ENCODE data around the gene GCLM. TPM values are rescaled to one million over a fixed set of nuclear protein-coding genes. Genes with fewer than 3 reads are reported as not detected.

GCLM gene
- total RNA-seq, 2 experiments from 2014 or later: 20.4 to 22.0 TPM

GRCh38 chr1:93908394-93909145 is 660 bp downstream of the GCLM start:
- Mint-ChIP-seq H3K27ac (peak overlapping the region; percentile 84), H3K9me3 (peaks cover 2% of the 10 kb centered on the region), H3K36me3 (peaks cover 6% of the 10 kb centered on the region), H3K27me3 (peaks cover 9% of the 10 kb centered on the region), H3K4me1 (peaks cover 38% of the 10 kb centered on the region), H3K4me3 (peak overlapping the region; percentile 91)
- DNase-seq (peak; percentile 73), ATAC-seq (ENCODE audit: low read depth) (peak; percentile 47)
- POLR2A ChIA-PET: interaction anchor here (1.0 to 2.7 kb wide), 2 partner anchors 29 to 63 kb away, joined by 3 to 21 read pairs; partner anchors contain the start of gene DNTTIP2

- H3K9me3 Mint-ChIP-seq: peaks cover 2% of the 10 kb centered on the region
- POLR2A ChIA-PET: no interaction called here
- peaks cover 6% of the 10 kb centered on the region for H3K36me3 Mint-ChIP-seq
Observed at GRCh38 chr1:93907718-93908117, 1.5 kb downstream of the GCLM start.

GRCh38 chr1:93906480-93906879 is 2.8 kb downstream of the GCLM start:
- POLR2A ChIA-PET: no interaction called here
- DNase-seq: no peak
- no peaks in the 10 kb centered on the region for H3K27me3 Mint-ChIP-seq
- peaks cover 2% of the 10 kb centered on the region for H3K9me3 Mint-ChIP-seq
- H3K4me1 Mint-ChIP-seq: peaks cover 38% of the 10 kb centered on the region
- no peak overlapping the region for H3K27ac Mint-ChIP-seq
- ATAC-seq (ENCODE audit: low read depth): no peak
- no peak overlapping the region for H3K4me3 Mint-ChIP-seq
- peaks cover 7% of the 10 kb centered on the region for H3K36me3 Mint-ChIP-seq

More at GRCh38 chr1:93907718-93908117, 1.5 kb downstream of the GCLM start:
- peak overlapping the region; percentile 65 for H3K4me3 Mint-ChIP-seq
- peaks cover 38% of the 10 kb centered on the region for H3K4me1 Mint-ChIP-seq
- ATAC-seq (ENCODE audit: low read depth) (no peak), DNase-seq (no peak)
- peaks cover under 1% of the 10 kb centered on the region for H3K27me3 Mint-ChIP-seq
- H3K27ac Mint-ChIP-seq: no peak overlapping the region

- H3K27ac Mint-ChIP-seq: no peak overlapping the region
- POLR2A ChIA-PET: no interaction called here
- ATAC-seq (ENCODE audit: low read depth) (no peak), DNase-seq (no peak)
- no peaks in the 10 kb centered on the region for H3K27me3 Mint-ChIP-seq
- H3K4me1 Mint-ChIP-seq: peaks cover 38% of the 10 kb centered on the region
- no peak overlapping the region for H3K4me3 Mint-ChIP-seq
- H3K9me3 Mint-ChIP-seq: peaks cover 2% of the 10 kb centered on the region
- H3K36me3 Mint-ChIP-seq: peaks cover 9% of the 10 kb centered on the region
Observed at GRCh38 chr1:93905734-93906133, 3.5 kb downstream of the GCLM start.

GRCh38 chr1:93905051-93905450 is 4.2 kb downstream of the GCLM start:
- ATAC-seq (ENCODE audit: low read depth): no peak
- Mint-ChIP-seq H3K4me1 (peaks cover 35% of the 10 kb centered on the region), H3K9me3 (peaks cover 2% of the 10 kb centered on the region), H3K4me3 (peak overlapping the region; percentile 25), H3K27me3 (no peaks in the 10 kb centered on the region), H3K36me3 (peaks cover 9% of the 10 kb centered on the region), H3K27ac (no peak overlapping the region)
- DNase-seq: no peak
- POLR2A ChIA-PET: interaction anchor here (1.6 kb wide), 1 partner anchor 26 kb away, joined by 10 read pairs; the partner anchor contains the start of gene DNTTIP2

GRCh38 chr1:93904228-93904627 is 5.0 kb downstream of the GCLM start:
- H3K36me3 Mint-ChIP-seq: peaks cover 9% of the 10 kb centered on the region
- H3K9me3 Mint-ChIP-seq: no peaks in the 10 kb centered on the region
- DNase-seq: no peak
- H3K27me3 Mint-ChIP-seq: no peaks in the 10 kb centered on the region
- POLR2A ChIA-PET: interaction anchor here (1.6 kb wide), 1 partner anchor 25 kb away, joined by 10 read pairs; the partner anchor contains the start of gene DNTTIP2
- H3K4me3 Mint-ChIP-seq: peak overlapping the region; percentile 25
- ATAC-seq (ENCODE audit: low read depth): no peak
- peaks cover 31% of the 10 kb centered on the region for H3K4me1 Mint-ChIP-seq
- peak overlapping the region; percentile 26 for H3K27ac Mint-ChIP-seq

GRCh38 chr1:93900723-93901504 is 8.3 kb downstream of the GCLM start:
- Mint-ChIP-seq H3K27ac (no peak overlapping the region), H3K9me3 (no peaks in the 10 kb centered on the region), H3K27me3 (no peaks in the 10 kb centered on the region), H3K4me1 (peaks cover 15% of the 10 kb centered on the region), H3K36me3 (peaks cover 13% of the 10 kb centered on the region), H3K4me3 (no peak overlapping the region)
- DNase-seq: no peak
- no peak for ATAC-seq (ENCODE audit: low read depth)
- POLR2A ChIA-PET: no interaction called here

GRCh38 chr1:93899543-93900207 is 9.6 kb downstream of the GCLM start:
- POLR2A ChIA-PET: no interaction called here
- H3K9me3 Mint-ChIP-seq: no peaks in the 10 kb centered on the region
- no peak overlapping the region for H3K27ac Mint-ChIP-seq

GRCh38 chr1:93888900-93889299 is 20.3 kb downstream of the GCLM start:
- H3K9me3 Mint-ChIP-seq: no peaks in the 10 kb centered on the region
- POLR2A ChIA-PET: no interaction called here
- no peaks in the 10 kb centered on the region for H3K27me3 Mint-ChIP-seq
- no peak overlapping the region for H3K27ac Mint-ChIP-seq
- no peaks in the 10 kb centered on the region for H3K4me1 Mint-ChIP-seq
- ATAC-seq (ENCODE audit: low read depth) (no peak), DNase-seq (no peak)
- H3K36me3 Mint-ChIP-seq: peaks cover 5% of the 10 kb centered on the region
- H3K4me3 Mint-ChIP-seq: no peak overlapping the region

More at GRCh38 chr1:93899543-93900207, 9.6 kb downstream of the GCLM start:
- ATAC-seq (ENCODE audit: low read depth) (no peak), DNase-seq (no peak)
- Mint-ChIP-seq H3K27me3 (no peaks in the 10 kb centered on the region), H3K36me3 (peaks cover 15% of the 10 kb centered on the region), H3K4me3 (no peak overlapping the region), H3K4me1 (peaks cover 10% of the 10 kb centered on the region)

- Mint-ChIP-seq H3K27me3 (no peaks in the 10 kb centered on the region), H3K36me3 (peaks cover 6% of the 10 kb centered on the region), H3K9me3 (no peaks in the 10 kb centered on the region), H3K4me3 (no peak overlapping the region), H3K4me1 (peaks cover 8% of the 10 kb centered on the region), H3K27ac (no peak overlapping the region)
- POLR2A ChIA-PET: no interaction called here
- DNase-seq (no peak), ATAC-seq (ENCODE audit: low read depth) (no peak)
Observed at GRCh38 chr1:93882269-93882668, 27.0 kb downstream of the GCLM start.

- no peak for ATAC-seq (ENCODE audit: low read depth)
- no peaks in the 10 kb centered on the region for H3K27me3 Mint-ChIP-seq
- no peaks in the 10 kb centered on the region for H3K9me3 Mint-ChIP-seq
- POLR2A ChIA-PET: no interaction called here
- H3K27ac Mint-ChIP-seq: no peak overlapping the region
- no peak for DNase-seq
- H3K4me3 Mint-ChIP-seq: no peak overlapping the region
- peaks cover 20% of the 10 kb centered on the region for H3K4me1 Mint-ChIP-seq
- H3K36me3 Mint-ChIP-seq: peaks cover 17% of the 10 kb centered on the region
Observed at GRCh38 chr1:93880731-93881130, 28.5 kb downstream of the GCLM start.

- ATAC-seq (ENCODE audit: low read depth) (peak; percentile 94), DNase-seq (peak; percentile 87)
- no peaks in the 10 kb centered on the region for H3K27me3 Mint-ChIP-seq
- H3K4me1 Mint-ChIP-seq: peaks cover 24% of the 10 kb centered on the region
- peak within 1 kb of the TSS; percentile 93 for H3K4me3 Mint-ChIP-seq
- H3K9me3 Mint-ChIP-seq: no peaks in the 10 kb centered on the region
- H3K36me3 Mint-ChIP-seq: peaks cover 24% of the 10 kb centered on the region
- H3K27ac Mint-ChIP-seq: peak within 1 kb of the TSS; percentile 97
- POLR2A ChIA-PET: interaction anchor here (0.8 to 2.1 kb wide), 9 partner anchors 9 to 700 kb away, joined by 3 to 21 read pairs (median 4); partner anchors contain the start of genes DR1 and GCLM
Observed at GRCh38 chr1:93878889-93879586, 30.2 kb downstream of the GCLM start, which contains the start of gene DNTTIP2. Gene DNTTIP2, minus strand, starts transcription at chr1:93879206. Its CDS starts 58 bp downstream, at chr1:93879148.
